Measurements from ENCODE around the gene MPRIP. TPM values are rescaled to one million over a fixed set of nuclear protein-coding genes. Genes with fewer than 3 reads are reported as not detected.

Gene MPRIP
- total and polyA plus RNA-seq, 2 donors (not counting 1 experiment from before 2014, with no cell fraction given): 130 to 299 TPM

DNA sequence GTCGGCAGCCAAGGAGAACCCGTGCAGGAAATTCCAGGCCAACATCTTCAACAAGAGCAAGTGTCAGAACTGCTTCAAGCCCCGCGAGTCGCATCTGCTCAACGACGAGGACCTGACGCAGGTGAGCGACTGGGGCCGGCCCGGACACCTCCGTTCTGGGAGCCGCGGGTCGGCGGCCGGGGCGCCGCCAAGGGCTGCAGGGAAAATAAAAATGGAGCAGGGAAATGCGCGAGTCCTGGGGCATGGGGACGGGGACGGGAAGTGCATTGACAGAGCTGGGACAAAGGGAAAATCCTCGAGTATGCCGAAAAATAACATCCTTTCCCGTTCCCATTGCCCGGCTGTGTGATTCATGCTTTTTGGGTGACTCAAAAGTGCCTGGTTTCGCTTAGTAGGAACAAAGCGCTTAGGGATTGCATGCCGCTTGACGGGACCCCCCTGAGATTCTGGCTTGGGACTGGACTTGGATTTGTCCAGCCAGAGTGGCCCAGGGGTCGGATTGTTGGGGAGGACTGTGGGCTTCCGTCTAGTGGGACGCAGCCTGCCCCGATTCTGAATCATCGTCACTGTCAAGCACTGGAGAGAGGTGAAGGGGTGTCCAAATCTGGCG lies 699 bp downstream of the MPRIP start:
- ChIA-PET POLR2A (no interaction called here), CTCF (no interaction called here)
- no peak for ATAC-seq (ENCODE audit: low read depth)
- peak overlapping the region; percentile 86 for H3K27ac Mint-ChIP-seq
- no peaks in the 10 kb centered on the region for H3K27me3 Mint-ChIP-seq
- H3K4me1 ChIP-seq (ENCODE audit: control insufficient read depth in 2 of 2, insufficient read depth in 2 of 2, low read length in 2 of 2): peaks cover 47 to 57% of the 10 kb centered on the region in 2 donors
- peak overlapping the region; percentile 72 for H3K9ac ChIP-seq (ENCODE audit: low read length)
- peaks cover 2% of the 10 kb centered on the region for H3K9me3 Mint-ChIP-seq (ENCODE audit: insufficient read depth)
- peak overlapping the region; percentile 11 to 61 for H3K27ac ChIP-seq (ENCODE audit: low read length in 2 of 2)
- under 1% methylated on average over 36 of the region's 37 CpGs for WGBS (ENCODE audit: insufficient coverage)
- H3K9me3 ChIP-seq (ENCODE audit: control extremely low read depth in 1 of 3, control insufficient read depth in 2 of 3, insufficient read depth in 1 of 3, low read length in 2 of 3): peaks cover 0 to 4% (median 2%) of the 10 kb centered on the region in 3 donors
- H2AFZ ChIP-seq (ENCODE audit: insufficient read depth, low read depth, low read length, poor library complexity, severe bottlenecking): peak overlapping the region; percentile 64
- H4K20me1 ChIP-seq (ENCODE audit: control insufficient read depth, insufficient read depth, low read length, poor library complexity, severe bottlenecking): peaks cover 21% of the 10 kb centered on the region
- peaks cover 59% of the 10 kb centered on the region for H3K79me2 ChIP-seq (ENCODE audit: control insufficient read depth, insufficient read depth, low read length)
- DNase-seq: peak; percentile 45
- H3K4me3 ChIP-seq (ENCODE audit: control extremely low read depth in 1 of 5, extremely low read depth in 1 of 5, insufficient read depth in 1 of 5, low read depth in 2 of 5, low read length in 4 of 5): peak overlapping the region; percentile 55 to 83 (median 79)
- peaks cover 55% of the 10 kb centered on the region for H3K4me1 Mint-ChIP-seq
- intact Hi-C loops (cut with micrococcal nuclease): loop anchor here (2.0 to 10.0 kb wide), 5 partner anchors 41 to 992 kb away; partner anchors contain the start of genes ATPAF2, COPS3, GID4 and PLD6
- no peaks in the 10 kb centered on the region for H3K36me3 ChIP-seq (replicated peaks in 1 of 2; ENCODE audit: control extremely low read depth in 1 of 2, control insufficient read depth in 1 of 2, extremely low read depth in 1 of 2, insufficient read depth in 2 of 2, low read length in 1 of 2)
- peak overlapping the region; percentile 90 for H3K4me2 ChIP-seq (replicated peaks; ENCODE audit: low read depth, low read length, poor library complexity, severe bottlenecking)
- peak overlapping the region; percentile 98 for H3K4me3 Mint-ChIP-seq
- TF ChIP-seq CTCF (IDR thresholded peaks at IDR 0.05): no peak
- TF ChIP-seq EZH2 (IDR thresholded peaks at IDR 0.05; ENCODE audit: borderline replicate concordance, insufficient read depth, low read depth, low read length, poor library complexity, severe bottlenecking): no peak
- no peaks in the 10 kb centered on the region for H3K27me3 ChIP-seq (replicated peaks in 1 of 4; ENCODE audit: control extremely low read depth in 1 of 4, control insufficient read depth in 3 of 4, insufficient read depth in 4 of 4, low read length in 3 of 4)
